Transverse colon (tissue), 3 donors: ENCODE results near the gene PCNX2.

ENCODE experiments used
- CTCF ChIP-seq, 5 experiments: fragments of 200-600 bp in 3 of 5; fragments of 450-650 bp in 2 of 5; sonication (generic) in 3 of 5; IDR thresholded peaks; 1 replicate in 2 of 5; 2 replicates in 3 of 5; pipeline ENCODE4 v1.5.1; 2016 to 2017; ENCODE audit warnings: antibody characterized with exemption in 5 of 5, inconsistent platforms in 3 of 5, mild to moderate bottlenecking in 2 of 5, moderate library complexity in 1 of 5
- EP300 ChIP-seq: sonication (generic); formaldehyde crosslinking; IDR thresholded peaks from one replicate; pipeline ENCODE4 v1.6.1; 2017; ENCODE audit warnings: antibody characterized with exemption, low read depth

GRCh38 chr1:232942413-232943294 lies 352.9 kb downstream of the PCNX2 start:
- TF ChIP-seq CTCF (IDR thresholded peaks at IDR 0.05): no peak
- TF ChIP-seq EP300: no peak
